Stimulated activated CD4-positive, alpha-beta T cell treated with anti-CD3 and anti-CD28 coated beads, Interleukin-12 subunit alpha, Interleukin-12 subunit beta, amount 100 ng/mL, for 48 hours (primary cell): ENCODE results near the gene TTC38.
A peak's percentile ranks its signal among the peaks of the same experiment; 100 is the strongest.

ENCODE experiments used
- DNase-seq, 3 donors: peaks; one replicate each; pipeline ENCODE4 v3.0.0-alpha.2; 2020; ENCODE audit warnings: low read depth in 2 of 3, low spot score in 1 of 3

The TTC38 gene

DNA sequence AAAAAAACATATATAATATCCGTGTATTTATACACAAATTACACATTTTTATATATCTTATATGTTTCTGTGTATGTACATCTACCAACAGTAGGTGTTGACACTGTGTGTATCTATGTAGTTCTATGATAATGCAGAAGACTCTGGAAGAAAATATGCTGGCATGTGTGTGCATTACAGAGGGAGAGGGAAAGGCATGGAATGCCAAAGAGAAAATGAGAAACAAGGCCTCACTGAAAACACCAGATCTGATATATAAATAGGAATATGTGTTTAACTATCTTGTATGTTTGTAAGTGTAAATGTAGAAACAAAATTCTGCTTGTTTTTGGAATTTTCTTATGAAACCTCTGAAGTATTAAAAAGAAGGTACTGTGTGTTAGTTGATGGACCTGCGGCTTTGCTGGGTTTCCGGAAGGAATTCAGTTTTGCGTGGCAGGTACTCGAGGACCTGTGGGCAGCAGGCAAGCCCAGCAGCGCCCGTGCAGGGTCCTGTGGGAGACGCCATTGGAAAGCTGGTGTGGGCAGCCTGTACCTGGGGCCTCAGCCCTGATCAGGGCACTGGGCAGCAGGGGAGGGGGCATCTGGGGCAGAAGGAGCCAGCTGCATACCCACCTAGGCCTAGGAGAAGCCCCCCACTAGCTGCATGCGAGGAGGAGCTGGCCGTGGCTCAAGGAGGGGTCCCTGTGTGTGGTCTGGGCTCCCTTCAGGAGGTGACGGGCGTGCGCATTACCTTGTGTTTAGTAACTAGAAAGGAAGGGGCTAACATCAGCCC lies 60.1 kb downstream of the TTC38 start:
- no peak for DNase-seq

DNA sequence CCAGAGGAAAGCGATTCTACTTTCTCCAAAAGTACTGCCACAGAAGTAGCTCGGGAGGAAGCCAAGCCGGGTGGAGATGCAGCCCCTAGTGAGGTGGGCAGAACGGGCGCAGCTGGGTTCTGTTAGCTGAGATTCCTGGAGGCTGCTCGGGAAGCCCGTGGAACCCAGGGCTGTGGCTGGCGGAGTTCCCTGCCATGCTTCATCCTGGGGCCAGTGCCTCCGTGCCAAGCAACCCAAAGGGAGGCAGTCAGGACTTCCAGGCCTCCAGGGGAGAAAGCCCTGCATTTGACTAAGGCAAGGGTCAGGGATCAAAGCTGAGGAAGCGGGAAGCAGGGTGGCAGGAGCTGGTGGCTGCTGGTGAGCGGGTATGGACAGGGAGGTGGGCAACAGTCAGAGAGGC lies 61.0 kb downstream of the TTC38 start:
- DNase-seq: no peak

DNA sequence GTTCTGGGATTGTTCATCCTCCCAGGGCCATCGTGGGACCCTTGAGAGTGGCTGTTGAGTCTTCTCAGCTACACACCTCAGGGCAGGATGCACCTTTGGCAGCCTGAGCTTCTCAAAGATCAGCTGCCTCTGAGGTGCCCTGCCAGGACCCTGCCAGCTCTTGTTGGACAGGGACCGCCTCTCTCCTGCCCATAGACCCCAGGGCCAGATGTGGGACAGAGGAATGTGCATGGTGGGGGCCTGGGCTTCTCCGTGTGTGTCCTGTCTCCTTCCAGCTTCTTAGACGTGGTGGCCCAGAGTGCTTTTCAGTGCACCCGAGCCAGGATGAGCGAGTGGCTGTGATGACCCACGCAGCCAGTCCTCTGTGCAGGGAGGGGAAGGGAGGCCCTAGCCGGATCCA lies 61.8 kb downstream of the TTC38 start:
- no peak for DNase-seq

DNA sequence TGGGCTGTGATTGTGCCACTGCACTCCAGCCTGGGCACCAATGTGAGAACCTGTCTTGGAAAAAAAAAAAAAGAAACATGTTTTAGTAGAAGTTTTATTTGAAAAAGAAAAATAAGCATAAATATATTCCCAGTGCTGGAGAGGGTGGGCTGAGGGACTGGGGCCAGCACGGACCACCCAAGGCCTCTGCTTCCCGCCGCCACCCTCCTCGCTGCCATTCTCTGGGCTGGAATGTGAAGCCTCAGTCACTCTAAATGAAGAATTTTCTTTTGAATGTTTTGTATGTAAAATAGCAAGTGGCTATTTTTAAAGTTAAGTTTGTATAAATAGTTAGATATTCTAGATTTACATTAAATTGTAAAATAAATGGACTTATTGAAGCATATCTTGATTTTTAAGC lies 62.6 kb downstream of the TTC38 start:
- no peak for DNase-seq

DNA sequence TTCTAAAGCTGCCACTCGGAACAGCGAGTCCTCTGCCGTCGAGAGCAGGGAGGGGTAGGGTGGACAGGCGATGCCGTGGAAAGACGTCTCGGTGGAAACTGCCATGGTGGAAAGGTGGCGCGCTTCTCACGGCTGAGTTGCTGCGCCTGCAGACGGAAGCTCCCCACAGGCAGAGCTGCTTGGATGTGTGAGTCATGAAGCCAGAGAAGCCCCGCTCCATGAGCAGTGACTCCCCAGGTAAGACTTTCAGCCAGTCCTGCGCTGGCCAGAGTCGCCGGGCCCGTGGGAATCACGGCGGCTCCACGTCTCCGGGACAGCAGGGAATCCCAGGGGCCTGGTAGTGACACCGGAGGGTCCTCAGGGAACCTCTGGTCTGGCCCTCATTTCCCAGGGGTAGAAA lies 63.7 kb downstream of the TTC38 start:
- DNase-seq: no peak

DNA sequence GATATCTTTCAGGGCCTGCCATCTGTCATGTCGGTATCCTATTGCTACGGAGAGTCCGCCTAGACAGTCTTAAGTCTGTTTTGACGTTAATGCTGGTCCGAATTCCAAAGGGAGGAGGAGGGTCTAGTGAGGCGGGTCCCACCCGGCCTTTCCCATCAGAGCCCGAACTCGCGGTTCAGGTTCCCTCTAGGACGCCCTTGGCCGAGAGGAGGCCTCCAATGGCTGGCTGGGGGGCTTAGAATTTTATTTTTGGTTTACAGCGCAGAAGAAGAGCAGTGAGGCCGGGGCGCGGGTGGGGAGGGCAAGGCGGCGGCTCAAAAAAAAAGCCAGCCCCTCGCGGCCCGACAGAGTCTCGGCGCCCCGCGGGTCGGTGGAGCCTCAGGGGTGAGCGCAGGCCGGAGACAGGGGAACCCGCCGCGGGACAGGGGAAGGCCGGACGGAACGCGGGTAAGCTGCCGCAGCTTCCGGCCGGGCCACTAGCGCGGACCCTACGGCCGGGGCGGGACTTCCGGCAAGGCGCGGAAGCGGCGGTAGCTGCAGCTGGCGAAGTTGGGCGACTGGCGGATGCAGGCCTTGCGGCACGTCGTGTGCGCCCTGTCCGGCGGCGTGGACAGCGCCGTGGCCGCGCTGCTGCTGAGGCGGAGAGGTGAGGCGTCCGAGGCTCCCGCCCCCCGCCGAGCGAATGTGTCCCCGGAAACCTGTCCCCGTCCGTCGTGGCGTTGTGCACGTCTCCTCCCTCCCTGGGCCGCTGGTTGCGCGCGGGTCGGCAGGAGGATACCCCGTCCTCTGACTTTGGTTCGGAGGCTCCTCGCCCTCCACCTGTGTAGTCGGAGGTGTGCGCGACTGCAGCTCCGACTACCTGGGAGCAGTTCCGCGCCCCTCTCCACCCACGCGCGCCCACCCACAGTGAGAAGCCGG lies 67.7 kb downstream of the TTC38 start, which contains the start of gene TRMU:
Gene TRMU, plus strand, starts transcription at position 514 of the 918 bp plus-strand sequence. Its CDS starts 51 bp downstream, at position 565.
- DNase-seq: peak; percentile 49 to 74 (median 53)

DNA sequence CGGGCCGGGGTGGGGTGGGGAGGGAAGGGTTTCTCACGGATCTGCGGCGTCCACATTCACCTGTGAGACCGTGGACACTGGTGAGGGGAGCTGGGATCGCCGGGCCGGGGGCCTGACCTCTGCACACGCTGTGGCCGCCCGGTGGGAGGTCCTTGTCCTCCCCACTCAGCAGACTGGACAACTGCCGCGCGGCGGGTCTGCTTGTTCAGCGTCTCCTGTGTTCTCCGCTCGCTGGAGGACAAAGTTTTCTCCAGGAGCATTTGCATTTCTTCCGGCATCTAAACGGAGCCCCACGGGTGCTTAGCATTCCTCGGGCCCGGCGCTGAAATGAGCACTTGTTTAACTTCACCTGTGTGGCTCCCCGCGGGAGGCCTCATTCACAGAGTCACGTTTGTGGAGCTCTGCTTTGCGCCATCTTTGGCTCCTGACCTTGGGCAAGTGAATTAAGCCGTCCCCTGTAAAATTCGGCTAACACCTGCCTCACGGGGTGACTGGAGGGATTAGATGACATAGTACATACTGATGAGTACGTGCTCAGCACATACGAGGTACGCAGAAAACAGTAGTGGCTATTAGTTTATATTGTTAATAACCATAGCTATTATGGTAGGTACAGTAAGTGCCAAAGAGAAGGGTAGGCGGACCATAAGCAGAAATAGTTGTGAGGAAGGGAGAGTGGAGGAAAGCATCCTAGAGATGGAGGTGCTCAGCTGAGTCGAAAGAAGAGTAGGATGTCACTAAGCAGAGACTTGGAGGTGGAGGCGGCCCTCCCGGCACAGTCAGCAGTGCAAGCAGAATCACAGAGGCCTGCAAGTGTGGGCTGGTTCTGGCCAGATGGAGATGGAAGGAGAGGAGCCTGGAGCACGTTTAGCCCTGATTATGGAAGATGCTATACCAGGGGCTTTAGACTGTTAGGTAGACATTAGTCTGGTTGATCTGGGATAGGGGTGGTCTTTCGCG lies 68.6 kb downstream of the TTC38 start:
- no peak for DNase-seq

DNA sequence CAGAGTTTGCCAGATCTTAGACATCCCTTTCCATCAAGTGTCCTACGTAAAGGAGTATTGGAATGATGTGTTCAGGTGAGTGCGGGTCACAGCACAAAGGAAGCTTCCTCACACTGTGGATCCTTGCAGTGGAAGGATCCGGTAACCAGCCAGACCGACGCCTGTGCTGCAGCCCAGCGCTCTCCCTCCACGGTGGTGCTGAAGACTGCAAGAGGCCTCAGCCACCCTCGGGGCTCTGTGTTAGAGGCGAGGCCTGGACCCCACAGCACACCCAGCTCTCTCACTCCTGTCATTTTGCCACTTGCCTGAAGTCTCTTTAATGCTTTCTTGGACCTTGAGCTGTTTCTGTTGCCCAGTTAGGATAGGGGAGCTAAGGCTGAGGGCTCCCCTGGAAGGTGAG lies 70.1 kb downstream of the TTC38 start:
- DNase-seq: no peak

DNA sequence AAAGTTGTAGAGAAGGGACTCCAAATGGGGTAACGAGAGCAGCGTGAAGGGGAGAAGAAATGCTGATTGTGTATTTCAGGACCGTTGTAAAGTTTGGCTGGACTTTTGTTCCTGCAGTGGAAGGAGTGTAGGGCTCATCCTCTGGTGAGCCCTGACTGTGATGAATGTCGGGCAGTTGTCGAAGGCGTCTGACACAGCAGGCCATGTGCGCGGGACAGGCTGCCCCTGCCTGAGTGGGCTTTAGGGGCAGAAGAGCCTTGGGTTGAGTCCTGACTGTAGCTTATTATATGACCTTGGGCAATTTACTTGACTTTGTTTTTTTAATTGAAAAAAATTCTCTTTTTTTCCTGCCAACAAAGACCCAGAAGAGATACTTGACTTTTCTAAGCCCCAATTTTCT lies 70.8 kb downstream of the TTC38 start:
- DNase-seq: no peak

DNA sequence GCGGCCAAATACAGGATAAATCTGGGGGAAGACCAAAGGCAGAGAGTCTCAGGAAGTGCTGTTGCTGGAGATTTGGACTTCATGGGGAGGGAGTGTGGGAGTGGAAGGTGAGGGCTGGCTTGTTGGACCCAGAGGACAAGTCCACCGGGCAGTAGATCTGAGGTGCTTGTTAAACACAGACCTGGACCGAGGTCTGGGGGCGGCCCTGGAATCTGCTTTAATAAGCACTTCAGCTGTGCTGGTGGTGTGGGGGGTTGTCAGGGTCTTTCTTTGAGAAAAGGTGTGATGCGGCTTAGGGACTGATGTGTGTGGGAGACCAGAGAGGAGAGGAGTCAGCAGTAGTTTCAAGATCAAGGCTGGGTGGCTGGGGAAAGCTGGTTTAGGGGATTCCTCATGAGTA lies 72.1 kb downstream of the TTC38 start:
- no peak for DNase-seq

DNA sequence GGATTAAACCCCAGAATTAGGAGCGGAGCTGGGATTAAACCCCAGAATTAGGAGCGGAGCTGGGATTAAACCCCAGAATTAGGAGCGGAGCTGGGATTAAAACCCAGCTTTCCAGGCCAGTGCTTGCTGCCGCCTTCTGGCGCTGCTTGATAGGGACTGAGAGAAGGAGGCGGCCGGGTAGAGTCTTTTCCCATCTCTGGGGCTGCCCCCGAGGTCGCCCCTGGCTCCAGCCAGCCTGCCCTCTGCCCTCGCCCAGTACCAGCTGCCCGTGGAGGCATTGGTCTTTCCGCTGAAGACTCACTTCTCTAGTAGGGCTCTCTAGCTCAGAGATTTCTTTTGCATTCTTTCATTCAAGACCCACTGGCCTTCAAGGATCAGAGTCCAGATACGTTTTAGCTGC lies 72.9 kb downstream of the TTC38 start:
- DNase-seq: no peak
